HG02610 (cell line): Measurements from ENCODE around the gene RPS23.
"Not testable (repeated sequence)": the region's sequence is repeated elsewhere in the genome, so short reads cannot be mapped to it uniquely, and the experiment has no call there.

ENCODE experiments used
- ATAC-seq: cut with Tn5 transposase; IDR thresholded peaks from one replicate; pipeline ENCODE4 v1.9.1; 2021; ENCODE audit warnings: mild to moderate bottlenecking, moderate library complexity; ENCODE audit not compliant: unreplicated experiment

Gene RPS23

GRCh38 chr5:82290908-82291307 is 12.8 kb upstream of the RPS23 start:
- ATAC-seq: no peak

GRCh38 chr5:82290005-82290404 is 11.9 kb upstream of the RPS23 start:
- ATAC-seq: no peak

GRCh38 chr5:82287625-82288024 is 9.5 kb upstream of the RPS23 start:
- ATAC-seq: no peak

- ATAC-seq: no peak
Observed at GRCh38 chr5:82285206-82285605, 7.1 kb upstream of the RPS23 start.

GRCh38 chr5:82283893-82284292 is 5.7 kb upstream of the RPS23 start:
- ATAC-seq: no peak

GRCh38 chr5:82278711-82279370 is 687 bp upstream of the RPS23 start:
- no peak for ATAC-seq

- no peak for ATAC-seq
Observed at GRCh38 chr5:82277613-82277986, 554 bp downstream of the RPS23 start.

GRCh38 chr5:82276800-82277612 is 1.1 kb downstream of the RPS23 start:
- no peak for ATAC-seq

- ATAC-seq: no peak
Observed at GRCh38 chr5:82275216-82275664, 2.9 kb downstream of the RPS23 start.

- ATAC-seq: no peak
Observed at GRCh38 chr5:82274343-82275211, 3.6 kb downstream of the RPS23 start.

- not testable (repeated sequence) for ATAC-seq
Observed at GRCh38 chr5:82273426-82273825, 4.7 kb downstream of the RPS23 start.

- not testable (repeated sequence) for ATAC-seq
Observed at GRCh38 chr5:82272571-82273356, 5.4 kb downstream of the RPS23 start.

GRCh38 chr5:82269363-82269762 is 8.8 kb downstream of the RPS23 start:
- not testable (repeated sequence) for ATAC-seq

GRCh38 chr5:82267297-82267933 is 10.7 kb downstream of the RPS23 start:
- not testable (repeated sequence) for ATAC-seq

GRCh38 chr5:82265047-82265446 is 13.1 kb downstream of the RPS23 start:
- no peak for ATAC-seq

GRCh38 chr5:82259172-82259800 is 18.9 kb downstream of the RPS23 start:
- ATAC-seq: no peak

- no peak for ATAC-seq
Observed at GRCh38 chr5:82257729-82258128, 20.4 kb downstream of the RPS23 start.

- no peak for ATAC-seq
Observed at GRCh38 chr5:82257247-82257646, 20.9 kb downstream of the RPS23 start.

- ATAC-seq: peak; percentile 52
Observed at GRCh38 chr5:82255844-82256243, 22.3 kb downstream of the RPS23 start.

- ATAC-seq: no peak
Observed at GRCh38 chr5:82252744-82253143, 25.4 kb downstream of the RPS23 start.
